AG10803 (cell line): Measurements from ENCODE around the gene AMOTL1.

Experiments
- DNase-seq: peaks from one replicate; pipeline ENCODE4 v3.0.0; 2010; ENCODE audit warnings: low read depth
- H3K4me3 ChIP-seq: 2 replicates; pipeline ENCODE4 v1.5.1; 2011; ENCODE audit warnings: mild to moderate bottlenecking, low read length, control low read depth
- TF ChIP-seq, protein P1 (sequence below): conservative IDR thresholded peaks from 2 replicates; pipeline ENCODE4 v1.5.1; 2011; ENCODE audit warnings: mild to moderate bottlenecking, low read length, control low read depth, inconsistent platforms

AMOTL1 gene

DNA sequence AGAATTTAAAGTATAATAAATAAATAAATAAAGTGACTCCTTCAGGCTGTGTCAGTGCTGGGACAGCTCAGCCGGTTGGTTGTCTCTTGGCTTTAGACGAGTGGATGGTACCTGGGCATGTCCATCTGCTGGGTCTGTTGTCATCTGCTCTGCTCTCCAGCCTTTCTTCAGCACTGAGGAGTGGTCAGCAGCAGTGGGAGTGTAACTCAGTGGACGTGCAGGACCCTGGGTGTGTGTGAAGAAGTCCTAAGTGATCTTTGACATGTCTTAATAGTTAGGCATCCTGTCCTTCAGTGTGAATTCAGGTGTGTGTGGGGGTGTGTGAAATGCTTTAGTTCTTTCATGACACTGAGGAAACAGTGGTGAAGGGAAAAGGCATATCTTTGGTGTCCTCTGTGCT is 24.3 kb downstream of the AMOTL1 start:
- DNase-seq: no peak
- TF ChIP-seq, protein P1, sequence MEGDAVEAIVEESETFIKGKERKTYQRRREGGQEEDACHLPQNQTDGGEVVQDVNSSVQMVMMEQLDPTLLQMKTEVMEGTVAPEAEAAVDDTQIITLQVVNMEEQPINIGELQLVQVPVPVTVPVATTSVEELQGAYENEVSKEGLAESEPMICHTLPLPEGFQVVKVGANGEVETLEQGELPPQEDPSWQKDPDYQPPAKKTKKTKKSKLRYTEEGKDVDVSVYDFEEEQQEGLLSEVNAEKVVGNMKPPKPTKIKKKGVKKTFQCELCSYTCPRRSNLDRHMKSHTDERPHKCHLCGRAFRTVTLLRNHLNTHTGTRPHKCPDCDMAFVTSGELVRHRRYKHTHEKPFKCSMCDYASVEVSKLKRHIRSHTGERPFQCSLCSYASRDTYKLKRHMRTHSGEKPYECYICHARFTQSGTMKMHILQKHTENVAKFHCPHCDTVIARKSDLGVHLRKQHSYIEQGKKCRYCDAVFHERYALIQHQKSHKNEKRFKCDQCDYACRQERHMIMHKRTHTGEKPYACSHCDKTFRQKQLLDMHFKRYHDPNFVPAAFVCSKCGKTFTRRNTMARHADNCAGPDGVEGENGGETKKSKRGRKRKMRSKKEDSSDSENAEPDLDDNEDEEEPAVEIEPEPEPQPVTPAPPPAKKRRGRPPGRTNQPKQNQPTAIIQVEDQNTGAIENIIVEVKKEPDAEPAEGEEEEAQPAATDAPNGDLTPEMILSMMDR: no peak
- no peak overlapping the region for H3K4me3 ChIP-seq

DNA sequence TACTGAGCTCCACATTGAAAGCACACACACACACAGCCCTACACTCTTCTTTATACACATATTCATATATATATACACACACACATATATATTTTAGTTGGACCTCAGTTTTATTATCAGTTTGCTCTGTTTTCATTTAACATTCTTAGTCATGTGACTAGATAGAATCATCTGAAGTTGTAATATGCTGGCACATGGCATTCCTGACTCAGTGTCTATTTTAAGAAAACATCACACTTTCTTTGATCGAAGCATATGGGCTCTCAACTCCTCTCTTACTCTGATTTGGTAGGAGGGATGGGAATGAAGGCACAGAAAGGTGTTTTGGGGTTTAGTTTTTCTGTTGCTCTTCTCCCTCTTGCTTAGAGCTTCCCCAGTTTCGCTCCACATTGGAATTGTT is 24.8 kb downstream of the AMOTL1 start:
- DNase-seq: peak; percentile 52
- H3K4me3 ChIP-seq: no peak overlapping the region
- TF ChIP-seq, protein P1: no peak

DNA sequence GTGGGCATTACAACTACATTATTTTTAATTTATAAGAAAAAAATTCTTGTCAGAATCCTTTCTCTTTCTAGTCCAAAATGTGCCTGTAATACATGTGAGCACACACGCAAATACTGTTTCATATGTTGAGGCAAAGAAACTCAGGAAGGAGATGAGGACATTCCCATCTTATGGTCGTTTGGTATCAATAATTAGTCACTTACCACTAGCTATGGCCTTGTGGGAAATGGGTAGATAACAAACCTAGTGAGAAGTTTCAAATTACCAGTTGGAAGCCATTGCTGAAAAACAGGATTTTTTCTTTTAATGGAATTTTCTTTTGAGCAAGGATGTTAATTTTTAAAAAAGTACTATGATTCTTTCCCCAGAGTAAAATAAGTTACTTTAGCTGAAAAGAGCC is 25.7 kb downstream of the AMOTL1 start:
- H3K4me3 ChIP-seq: no peak overlapping the region; the same call in 1 of the 2 replicates
- no peak for DNase-seq
- TF ChIP-seq, protein P1: no peak

DNA sequence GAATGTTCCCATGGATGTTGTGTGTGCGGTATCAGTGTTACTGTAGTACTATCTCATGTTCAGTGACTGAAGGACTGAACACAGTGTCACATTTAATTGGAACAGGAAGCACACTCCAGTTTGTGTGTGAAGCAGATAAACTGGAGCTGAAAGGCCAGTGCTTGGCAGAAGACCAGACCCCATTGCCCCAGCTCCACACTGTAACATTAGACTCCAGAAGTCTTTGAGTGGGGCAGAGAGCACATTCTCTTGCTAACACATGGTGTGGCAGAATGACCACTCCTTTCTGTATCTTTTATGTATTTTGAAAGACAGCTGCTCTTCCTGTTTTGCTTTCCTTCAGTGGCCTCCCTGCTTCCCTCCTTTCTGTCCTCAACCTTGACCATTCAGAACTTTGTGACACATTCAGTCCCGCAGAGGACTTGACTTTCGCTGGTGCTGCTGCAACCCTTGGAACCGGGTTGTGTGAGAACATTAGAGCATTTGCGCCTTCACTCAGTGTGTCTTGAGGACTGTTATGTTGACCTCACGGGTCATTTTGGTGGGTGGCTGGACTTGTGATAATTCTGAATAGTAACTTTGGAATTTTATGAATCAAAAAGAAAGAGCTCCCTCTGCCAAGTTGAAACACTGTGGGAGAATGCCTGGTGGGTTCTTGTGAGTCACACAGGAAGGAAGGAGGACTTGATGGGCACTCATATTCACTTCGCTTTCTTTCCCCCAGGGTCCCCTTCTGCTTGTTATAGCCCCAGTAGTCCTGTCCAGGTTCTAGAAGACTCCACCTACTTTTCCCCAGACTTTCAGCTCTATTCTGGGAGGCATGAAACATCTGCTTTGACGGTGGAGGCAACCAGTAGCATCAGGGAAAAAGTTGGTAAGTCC is 26.4 kb downstream of the AMOTL1 start:
- H3K4me3 ChIP-seq: peak overlapping the region; percentile 36
- TF ChIP-seq, protein P1: no peak
- peak; percentile 96 for DNase-seq

DNA sequence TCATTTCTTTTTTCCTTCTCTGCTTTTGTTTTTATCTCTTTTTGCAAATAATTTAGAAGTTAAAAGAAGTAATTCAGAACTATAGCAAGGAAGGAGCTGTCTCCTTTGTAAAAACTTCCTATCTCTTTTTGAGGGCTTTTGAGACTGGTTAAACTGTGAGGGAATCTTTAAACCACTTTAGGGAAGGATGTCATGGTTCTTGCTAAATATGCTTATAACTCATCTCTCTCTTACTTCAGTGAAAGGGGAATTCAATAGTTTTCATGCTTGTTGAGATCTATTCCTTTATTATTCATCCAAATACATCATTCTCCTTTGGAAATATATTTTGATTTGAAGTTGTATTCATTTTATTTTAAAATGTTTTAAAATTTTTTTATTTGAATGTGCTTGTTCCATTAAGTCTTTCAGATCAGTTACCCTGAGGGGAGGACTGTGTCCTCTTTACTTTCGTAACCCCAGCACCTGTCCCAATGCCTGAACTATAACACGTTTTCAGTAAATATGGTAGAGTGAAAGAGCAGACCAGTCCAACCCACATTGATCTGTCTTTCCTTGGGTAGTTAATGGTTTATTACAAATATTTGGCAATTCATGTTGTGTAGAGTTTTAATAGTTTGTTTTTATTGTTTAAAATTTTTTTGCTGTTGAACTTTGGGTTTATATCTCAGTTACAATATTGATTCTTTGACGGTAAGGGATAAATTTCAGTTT is 27.5 kb downstream of the AMOTL1 start:
- TF ChIP-seq, protein P1: no peak
- no peak for DNase-seq
- H3K4me3 ChIP-seq: peak overlapping the region; percentile 36

DNA sequence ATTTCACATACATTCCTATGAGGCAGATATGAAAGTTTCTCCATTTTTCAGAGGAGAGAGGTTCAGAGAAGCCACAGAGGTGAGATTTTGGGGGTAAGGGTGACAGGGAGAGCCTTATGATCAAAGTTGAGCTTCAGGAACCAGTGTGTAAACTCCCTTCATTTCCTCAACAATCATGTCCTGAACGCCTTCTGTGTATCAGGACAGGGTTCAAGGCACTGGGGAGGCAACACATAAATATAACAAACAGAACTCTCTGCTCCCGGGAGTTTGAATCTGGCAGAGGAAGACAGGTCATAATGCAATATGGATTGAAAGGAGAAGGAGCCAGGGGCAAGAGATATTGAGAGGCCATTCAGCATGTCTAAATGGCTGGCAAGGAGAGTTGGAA is 28.0 kb downstream of the AMOTL1 start:
- DNase-seq: no peak
- TF ChIP-seq, protein P1: no peak
- no peak overlapping the region for H3K4me3 ChIP-seq
